ENCODE data around the gene NME3.

The NME3 gene

GRCh38 chr16:1754204-1754603, 17.1 kb downstream of the NME3 start:
- TF ChIP-seq, protein P1, sequence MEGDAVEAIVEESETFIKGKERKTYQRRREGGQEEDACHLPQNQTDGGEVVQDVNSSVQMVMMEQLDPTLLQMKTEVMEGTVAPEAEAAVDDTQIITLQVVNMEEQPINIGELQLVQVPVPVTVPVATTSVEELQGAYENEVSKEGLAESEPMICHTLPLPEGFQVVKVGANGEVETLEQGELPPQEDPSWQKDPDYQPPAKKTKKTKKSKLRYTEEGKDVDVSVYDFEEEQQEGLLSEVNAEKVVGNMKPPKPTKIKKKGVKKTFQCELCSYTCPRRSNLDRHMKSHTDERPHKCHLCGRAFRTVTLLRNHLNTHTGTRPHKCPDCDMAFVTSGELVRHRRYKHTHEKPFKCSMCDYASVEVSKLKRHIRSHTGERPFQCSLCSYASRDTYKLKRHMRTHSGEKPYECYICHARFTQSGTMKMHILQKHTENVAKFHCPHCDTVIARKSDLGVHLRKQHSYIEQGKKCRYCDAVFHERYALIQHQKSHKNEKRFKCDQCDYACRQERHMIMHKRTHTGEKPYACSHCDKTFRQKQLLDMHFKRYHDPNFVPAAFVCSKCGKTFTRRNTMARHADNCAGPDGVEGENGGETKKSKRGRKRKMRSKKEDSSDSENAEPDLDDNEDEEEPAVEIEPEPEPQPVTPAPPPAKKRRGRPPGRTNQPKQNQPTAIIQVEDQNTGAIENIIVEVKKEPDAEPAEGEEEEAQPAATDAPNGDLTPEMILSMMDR (IDR thresholded peaks at IDR 0.05), result no peak

GRCh38 chr16:1752853-1753252, 18.5 kb downstream of the NME3 start:
- TF ChIP-seq, protein P1 (IDR thresholded peaks at IDR 0.05), result no peak

DNA sequence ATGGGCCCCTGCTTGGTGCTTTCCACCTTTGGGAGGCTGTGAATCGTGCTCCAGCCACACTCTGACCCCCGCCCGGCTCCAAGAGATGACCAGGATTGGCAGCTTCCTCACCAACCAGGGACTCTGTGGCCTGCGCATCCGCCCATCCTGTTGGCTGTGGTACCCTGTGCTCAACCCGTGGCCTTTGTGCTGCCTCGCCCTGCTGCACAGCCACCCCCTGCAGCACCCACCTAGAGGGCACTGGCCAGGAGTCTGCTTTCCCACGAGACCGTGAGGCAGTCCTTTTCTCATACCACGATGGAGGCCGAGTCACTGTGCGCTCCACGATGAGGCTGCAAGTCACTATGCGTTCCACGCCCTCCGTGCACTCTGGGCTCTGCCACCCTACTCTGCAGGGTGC, 19.4 kb downstream of the NME3 start:
- TF ChIP-seq, protein P1 (IDR thresholded peaks at IDR 0.05), result no peak

GRCh38 chr16:1749152-1750117, 21.9 kb downstream of the NME3 start:
- TF ChIP-seq, protein P1 (IDR thresholded peaks at IDR 0.05), result no peak

DNA sequence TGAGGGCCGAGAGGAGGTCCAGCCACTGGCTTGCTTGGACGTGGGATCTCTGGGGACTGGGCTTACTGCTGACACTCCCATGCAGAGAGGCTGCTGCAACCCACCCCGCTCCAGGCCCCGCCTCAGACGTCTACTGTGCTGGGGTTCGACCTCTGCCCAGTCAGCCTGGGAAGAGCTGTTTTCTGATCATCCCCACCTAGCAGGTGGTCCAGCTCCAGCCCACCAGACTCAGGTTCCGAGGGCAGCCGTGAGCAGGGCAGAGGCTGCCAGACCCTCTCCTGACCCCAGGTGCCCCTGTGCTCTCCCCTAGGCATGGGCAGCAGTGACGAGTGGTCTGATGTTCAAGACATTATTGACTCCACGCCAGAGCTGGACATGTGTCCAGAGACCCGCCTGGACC, 23.4 kb downstream of the NME3 start:
- TF ChIP-seq, protein P1 (IDR thresholded peaks at IDR 0.05), result no peak

DNA sequence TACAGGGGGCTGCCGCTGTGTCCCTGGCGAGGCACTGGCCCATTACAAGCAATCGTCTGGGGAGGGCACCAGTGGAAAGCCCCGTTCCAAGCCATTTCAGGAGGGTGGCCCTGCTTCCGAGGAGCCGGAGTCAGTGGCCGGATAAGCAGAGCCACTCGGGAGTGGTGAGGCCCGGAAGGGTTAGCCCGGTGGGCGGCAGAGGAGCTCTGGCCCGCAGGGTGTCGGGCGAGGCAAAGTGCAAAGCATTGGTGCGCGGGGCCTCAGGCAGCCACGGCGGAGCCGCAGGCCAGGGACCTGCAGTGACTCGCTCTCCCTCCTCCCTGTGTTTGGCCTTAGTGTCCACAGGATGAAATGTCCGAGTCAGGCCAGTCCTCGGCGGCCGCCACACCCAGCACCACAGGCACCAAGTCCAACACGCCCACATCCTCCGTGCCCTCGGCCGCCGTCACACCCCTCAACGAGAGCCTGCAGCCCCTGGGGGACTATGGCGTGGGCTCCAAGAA, 24.6 kb downstream of the NME3 start:
- TF ChIP-seq, protein P1 (IDR thresholded peaks at IDR 0.05), result no peak

DNA sequence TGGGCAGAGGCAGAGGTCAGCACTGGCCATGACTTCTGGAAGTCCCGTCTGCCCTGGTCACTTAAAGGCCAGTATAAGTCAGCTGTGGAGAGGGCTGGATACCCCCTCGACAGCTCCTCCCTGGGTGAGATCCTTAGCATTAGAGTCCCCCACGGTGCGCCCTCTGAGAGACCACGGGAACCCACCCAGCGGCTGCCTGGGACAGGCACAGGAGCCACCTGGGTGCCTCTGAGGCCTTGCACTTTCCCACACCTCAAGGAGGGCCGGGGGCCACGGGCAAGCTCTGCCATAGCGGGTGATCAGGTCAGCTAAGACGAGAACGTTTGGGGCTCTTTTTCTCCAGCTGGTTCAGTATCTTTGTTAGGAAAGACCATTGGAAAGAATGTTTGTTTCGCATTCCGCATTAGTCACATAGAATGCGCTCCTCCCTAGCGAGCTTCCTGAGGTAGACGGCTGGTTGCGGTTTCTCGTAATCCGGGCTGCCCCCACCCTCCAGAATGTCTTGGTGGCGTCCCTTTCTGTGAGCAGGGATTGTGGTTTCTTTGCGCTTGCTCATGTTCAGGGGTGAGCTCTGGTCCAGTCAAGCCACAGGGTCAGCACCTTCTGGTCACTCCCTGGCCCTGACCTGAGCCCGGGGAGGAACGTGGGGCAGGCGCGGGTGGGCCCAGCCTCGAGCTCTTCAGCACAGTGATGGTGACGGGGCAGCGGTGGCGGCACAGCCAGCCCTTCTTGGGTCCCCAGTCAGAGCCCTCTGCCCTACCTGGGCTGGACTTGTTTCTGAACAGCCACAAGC, 25.2 kb downstream of the NME3 start:
- TF ChIP-seq, protein P1 (IDR thresholded peaks at IDR 0.05), result no peak
